ENCODE data around the gene KLHL35.

The KLHL35 gene

DNA sequence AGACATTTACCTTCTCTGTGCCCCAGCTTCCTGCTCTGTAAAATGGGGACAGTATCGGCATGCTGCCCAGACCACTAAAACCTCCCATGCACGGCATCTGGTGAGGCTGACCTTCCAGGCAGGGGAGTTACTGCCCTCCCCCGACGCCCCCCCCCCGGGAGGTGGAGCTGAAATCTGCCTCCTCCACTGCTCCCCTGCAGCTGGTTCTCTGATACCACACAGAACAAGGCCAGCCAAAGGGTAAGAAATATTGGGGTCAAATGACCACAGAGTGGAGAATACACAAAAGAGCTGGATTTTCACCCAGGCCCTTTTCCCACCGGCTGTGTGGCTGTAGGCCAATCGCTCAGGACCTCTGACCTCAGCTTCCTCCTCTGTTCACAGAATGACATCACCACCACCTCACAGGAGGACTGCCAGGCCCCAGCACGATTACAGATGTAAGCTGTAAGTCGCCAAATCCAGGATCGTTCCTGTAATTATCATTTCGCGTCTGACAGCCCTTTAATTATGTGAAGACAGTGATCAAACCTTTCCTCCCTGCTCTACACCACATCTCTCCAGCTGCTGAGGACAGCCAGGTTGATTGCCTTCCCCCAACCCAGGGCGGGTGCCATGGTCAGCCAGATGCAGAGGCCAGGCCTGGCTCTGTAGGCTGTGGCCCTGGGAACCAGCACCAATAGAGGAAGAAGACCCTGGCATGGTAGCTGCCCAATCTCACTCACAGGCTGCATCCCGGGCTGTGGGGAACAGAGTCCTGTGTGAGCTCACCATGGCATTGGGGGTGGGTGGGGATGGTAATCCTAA is 35.7 kb upstream of the KLHL35 start:
- ATAC-seq = no peak

DNA sequence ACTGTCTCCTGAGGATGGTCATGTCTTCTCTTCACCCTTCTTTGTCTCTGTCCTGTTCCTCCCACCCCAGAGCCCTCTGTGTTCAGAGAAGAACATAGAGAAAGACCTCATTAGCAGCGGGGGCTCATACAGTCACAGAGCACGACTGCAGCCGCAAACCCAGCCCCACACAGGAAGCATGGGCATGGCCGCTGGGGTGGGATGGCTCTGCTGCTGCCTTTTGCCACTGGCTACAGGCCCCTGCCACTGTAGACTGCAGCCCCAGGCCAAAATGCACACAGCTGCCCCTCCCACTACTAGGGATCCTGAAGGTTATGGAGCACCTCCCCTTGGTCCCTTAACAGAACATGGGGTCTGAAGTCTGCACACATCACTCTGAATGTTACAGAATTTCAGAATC is 34.9 kb upstream of the KLHL35 start:
- no peak for ATAC-seq

- no peak for ATAC-seq
Measured at GRCh38 chr11:75467311-75467710, 34.3 kb upstream of the KLHL35 start.

DNA sequence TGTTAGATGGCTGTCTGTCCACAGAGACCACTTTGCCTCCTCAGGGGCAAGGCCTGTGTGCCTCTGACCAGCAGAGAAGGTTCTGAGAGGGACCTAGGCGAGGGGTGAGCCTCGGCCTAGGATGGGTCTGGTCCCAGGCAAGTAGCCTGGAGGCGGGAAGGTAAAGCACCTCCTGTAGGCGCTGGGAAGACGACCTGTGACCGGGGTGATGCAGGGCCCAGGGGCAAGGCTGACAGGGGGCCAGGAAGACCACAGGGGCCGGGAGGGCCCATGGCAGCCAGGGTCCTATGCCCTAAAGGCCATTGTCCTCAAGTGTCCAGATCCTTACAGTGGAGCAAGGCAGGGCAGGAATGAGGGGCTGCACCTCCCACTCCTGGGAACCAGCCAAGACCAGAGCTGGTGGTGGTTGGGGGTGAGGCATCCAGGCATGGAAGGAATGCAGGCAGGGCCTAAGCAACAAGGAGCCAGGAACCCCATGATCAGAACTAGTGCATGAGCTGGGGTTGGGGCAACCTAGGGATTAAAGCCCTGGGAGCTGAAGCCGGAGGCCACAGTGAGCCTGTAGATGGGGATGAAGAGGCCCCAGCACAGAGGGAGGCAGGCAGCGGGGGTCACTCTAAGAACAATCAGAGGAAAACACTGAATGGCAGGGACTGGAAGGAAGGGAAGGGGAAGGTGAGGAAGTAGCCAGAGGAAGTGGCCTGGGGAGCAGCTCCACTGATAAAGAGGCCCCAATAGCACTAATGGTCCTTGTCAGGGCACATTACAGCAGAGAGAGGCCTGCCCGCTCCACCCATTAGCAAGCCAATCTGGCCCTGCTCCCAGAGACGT is 32.9 kb upstream of the KLHL35 start:
- no peak for ATAC-seq

- ATAC-seq = no peak
Measured at GRCh38 chr11:75463106-75463774, 30.2 kb upstream of the KLHL35 start.

DNA sequence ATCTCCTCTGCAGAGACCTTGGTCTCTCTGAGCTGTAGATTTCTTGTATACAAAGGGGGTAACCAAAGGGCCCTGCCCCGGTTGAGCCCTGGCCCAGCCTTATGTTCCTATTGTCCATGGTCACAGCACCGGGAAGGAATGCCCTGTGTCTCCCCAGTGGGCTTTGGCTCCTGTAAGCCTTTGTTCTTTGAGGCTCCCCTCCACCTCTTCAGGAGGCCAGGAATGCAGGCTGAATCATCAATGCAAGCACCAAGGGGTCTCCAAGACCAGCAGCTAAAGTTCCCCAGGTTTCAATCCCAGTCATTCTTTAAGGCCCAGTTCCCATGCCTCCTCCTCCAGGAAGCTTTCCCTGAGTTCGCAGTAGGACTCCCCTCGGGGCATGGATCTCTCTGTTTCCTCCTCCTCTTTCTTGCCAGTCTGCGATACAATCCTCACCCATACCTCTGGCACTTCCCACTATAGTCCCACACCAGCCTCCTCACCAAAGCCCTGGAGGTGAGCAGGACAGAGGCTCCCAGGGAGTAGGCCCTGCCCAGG is 29.2 kb upstream of the KLHL35 start:
- no peak for ATAC-seq

DNA sequence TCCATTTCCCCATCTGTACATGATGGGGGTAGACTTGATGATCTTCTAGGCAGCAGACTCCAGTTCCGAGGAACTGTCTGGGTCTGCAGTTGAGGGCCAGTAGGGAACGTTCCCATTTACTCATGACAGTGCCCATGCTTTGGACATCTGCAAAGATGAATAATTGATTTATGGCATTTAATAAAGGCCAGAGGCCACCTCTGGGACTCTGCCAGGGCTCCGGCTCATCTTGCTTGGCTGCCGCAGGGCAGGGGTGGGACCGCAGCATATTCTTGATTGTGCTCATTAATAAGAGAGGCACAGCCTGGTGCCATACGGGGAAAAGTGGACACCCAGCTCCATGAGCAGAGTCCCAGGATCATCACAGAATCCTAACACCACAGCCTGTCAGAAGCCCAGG is 28.1 kb upstream of the KLHL35 start:
- ATAC-seq = no peak

- no peak for ATAC-seq
Measured at GRCh38 chr11:75456596-75457183, 23.7 kb upstream of the KLHL35 start.

DNA sequence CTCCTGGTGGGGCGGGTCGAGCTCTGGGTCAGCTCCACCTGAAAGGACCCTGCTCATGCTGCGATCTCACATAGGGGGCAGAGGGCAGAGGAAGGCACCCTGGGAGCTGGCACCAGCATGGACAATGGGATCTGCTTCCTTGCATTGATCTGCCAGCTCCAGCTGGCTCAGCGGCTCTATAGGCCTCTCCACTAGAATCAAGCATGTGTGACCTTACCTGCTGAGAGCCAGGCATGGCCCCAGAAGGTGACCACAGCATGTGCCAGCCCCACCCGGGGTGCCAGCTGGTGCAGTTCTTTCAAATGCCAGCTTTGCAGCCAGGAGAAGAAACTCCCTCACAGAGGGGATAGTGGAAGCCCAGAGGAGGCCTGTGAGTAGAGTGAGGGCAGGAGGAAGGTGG is 22.0 kb upstream of the KLHL35 start:
- ATAC-seq = no peak

DNA sequence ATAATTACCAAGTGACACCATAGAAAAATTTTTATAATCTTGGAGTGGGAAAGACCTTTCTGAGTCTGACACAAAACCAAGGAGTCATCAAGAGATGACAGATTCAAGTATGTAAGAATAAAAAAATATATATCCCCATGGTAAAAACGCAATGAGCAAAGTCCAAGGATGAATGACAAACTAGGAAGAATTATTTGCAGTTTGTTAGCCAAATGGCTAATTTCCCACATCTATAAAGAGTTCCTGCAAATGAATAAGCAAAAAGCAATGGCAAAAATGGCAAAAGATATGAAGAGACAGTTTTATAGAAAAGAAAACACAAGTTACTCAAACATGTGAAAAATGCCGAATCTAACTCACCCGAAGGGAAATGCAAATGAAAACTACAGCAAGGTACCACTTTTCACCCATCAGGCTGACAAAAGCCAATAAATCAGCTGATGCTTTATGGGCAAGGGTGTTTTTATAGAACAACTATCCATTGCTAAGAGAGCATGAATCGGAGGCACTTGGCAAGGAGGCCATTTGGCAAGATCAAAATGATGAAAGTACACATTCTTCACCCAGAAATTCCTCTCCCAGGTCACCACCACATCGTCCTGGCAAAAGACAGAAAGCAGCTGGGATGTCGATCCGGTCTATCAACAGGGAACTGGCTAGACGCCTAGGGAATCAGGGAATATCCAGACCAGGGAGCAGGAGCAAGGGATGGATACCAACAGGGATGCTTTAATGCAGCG is 21.1 kb upstream of the KLHL35 start:
- no peak for ATAC-seq

GRCh38 chr11:75450826-75451821 is 18.1 kb upstream of the KLHL35 start:
- ATAC-seq = peak in 1 of 2 donors; percentile 27

- no peak for ATAC-seq
Measured at GRCh38 chr11:75450236-75450635, 17.2 kb upstream of the KLHL35 start.

- ATAC-seq = no peak
Measured at GRCh38 chr11:75449776-75450175, 16.8 kb upstream of the KLHL35 start.

DNA sequence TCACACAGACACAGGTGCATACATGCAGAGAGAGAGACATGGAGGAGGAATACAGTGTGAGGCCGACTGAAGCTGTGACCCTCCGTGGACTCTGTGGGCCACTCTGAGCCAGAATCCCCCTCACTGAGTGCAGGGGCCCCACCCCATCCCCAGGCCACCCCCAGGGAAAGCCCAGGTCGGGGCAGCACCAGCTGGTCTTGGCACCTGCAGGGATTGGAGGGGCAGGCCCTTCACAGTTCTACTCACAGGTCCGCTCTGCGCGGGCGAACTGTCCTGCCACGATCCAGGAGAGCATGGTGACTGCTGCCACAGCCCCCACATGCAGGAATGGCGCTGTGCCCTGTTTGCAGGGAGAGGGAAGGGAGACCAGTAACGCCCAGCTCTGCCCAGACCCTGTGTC is 16.3 kb upstream of the KLHL35 start:
- ATAC-seq = no peak

DNA sequence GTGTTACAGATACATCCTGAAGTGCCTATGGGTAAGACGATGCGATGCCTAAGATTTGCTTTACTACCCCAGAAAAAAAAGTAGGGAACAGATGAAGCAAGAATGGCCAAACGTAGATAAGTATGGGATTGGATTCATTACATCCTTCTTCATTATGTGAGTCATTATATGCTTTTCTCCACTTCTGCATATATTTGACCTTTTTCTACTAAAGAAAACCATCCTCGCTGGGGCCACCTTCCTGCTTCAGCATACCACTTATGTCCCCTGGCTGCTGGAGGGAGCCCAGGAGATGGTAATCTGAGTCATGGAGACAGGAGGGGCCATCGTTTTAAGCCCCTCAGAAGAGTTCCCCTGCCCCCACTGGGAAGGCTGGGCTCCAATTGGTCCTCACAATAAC is 14.4 kb upstream of the KLHL35 start:
- ATAC-seq = no peak

- peak; percentile 74 to 83 for ATAC-seq
Measured at GRCh38 chr11:75445315-75445953, 12.4 kb upstream of the KLHL35 start.

GRCh38 chr11:75443043-75443442 is 10.0 kb upstream of the KLHL35 start:
- ATAC-seq = no peak

GRCh38 chr11:75442161-75442885 is 9.3 kb upstream of the KLHL35 start:
- no peak for ATAC-seq

- ATAC-seq = no peak
Measured at GRCh38 chr11:75441804-75442132, 8.8 kb upstream of the KLHL35 start.

All from activated CD4-positive, CD25-positive, alpha-beta regulatory T cell treated with anti-CD3 and anti-CD28 coated beads, Interleukin-2, amount 50 U/mL, for 24 hours (primary cell).